Astrocyte (in vitro differentiated cells and primary cell): Measurements from ENCODE around the gene EML5.

ENCODE experiments used
- EZH2 ChIP-seq: IDR thresholded peaks from 2 replicates; pipeline ENCODE4 v1.6.1; 2012; ENCODE audit warnings: mild to moderate bottlenecking, low read length, inconsistent platforms; ENCODE audit not compliant: insufficient read depth
- TF ChIP-seq, protein P1 (sequence below): IDR thresholded peaks from 2 replicates; pipeline ENCODE4 v1.5.1; 2011; ENCODE audit warnings: low read depth, mild to moderate bottlenecking, inconsistent platforms, low read length, moderate library complexity; ENCODE audit not compliant: insufficient read depth

DNA sequence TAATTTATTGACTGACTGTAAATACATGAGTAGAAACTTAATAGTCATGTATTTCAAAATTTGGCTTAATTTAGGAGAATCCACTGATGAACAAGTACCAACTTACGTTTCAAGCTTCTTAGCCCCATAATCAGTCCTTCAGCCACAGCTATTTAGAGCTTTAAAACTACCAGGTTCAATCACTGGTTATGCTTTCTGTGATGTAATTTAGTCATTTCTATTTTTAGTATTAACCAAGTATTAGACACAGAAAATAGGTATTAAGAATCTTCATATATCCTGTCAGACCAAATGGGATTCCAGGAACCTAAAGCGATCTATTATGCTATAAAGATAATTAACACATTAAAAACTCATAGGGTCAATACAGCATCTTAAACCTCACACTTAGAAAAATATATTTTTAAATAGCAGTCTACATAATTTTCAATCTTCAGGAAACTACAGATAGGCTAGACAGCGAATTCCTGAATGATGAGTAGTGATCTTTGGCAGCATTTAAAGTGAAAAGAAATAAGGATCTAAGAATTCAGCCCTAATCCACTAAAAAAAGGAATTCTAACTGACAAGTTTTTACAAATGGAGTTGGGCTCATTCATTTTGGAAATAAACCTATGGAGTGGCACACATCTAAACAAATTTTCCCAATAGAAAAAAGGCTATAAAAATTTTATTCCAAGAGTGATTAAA is 178.4 kb downstream of the EML5 start:
- TF ChIP-seq EZH2 = no peak
- TF ChIP-seq, protein P1, sequence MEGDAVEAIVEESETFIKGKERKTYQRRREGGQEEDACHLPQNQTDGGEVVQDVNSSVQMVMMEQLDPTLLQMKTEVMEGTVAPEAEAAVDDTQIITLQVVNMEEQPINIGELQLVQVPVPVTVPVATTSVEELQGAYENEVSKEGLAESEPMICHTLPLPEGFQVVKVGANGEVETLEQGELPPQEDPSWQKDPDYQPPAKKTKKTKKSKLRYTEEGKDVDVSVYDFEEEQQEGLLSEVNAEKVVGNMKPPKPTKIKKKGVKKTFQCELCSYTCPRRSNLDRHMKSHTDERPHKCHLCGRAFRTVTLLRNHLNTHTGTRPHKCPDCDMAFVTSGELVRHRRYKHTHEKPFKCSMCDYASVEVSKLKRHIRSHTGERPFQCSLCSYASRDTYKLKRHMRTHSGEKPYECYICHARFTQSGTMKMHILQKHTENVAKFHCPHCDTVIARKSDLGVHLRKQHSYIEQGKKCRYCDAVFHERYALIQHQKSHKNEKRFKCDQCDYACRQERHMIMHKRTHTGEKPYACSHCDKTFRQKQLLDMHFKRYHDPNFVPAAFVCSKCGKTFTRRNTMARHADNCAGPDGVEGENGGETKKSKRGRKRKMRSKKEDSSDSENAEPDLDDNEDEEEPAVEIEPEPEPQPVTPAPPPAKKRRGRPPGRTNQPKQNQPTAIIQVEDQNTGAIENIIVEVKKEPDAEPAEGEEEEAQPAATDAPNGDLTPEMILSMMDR = no peak
